HG03521 (cell line): Measurements from ENCODE around the gene ABHD12.
"Not testable (repeated sequence)": the region's sequence is repeated elsewhere in the genome, so short reads cannot be mapped to it uniquely, and the experiment has no call there.

ENCODE experiments used
- ATAC-seq: cut with Tn5 transposase; IDR thresholded peaks from one replicate; pipeline ENCODE4 v1.9.1; 2021; ENCODE audit warnings: mild to moderate bottlenecking, moderate library complexity; ENCODE audit not compliant: unreplicated experiment

Gene ABHD12

GRCh38 chr20:25323496-25324246 is 67.0 kb downstream of the ABHD12 start:
- ATAC-seq = no peak

- ATAC-seq = no peak
These were observed 68.6 kb downstream of the ABHD12 start for GRCh38 chr20:25321991-25322390.

- ATAC-seq = no peak
These were observed 69.3 kb downstream of the ABHD12 start for GRCh38 chr20:25321262-25321831.

GRCh38 chr20:25320035-25320800 is 70.4 kb downstream of the ABHD12 start:
- ATAC-seq = no peak

- ATAC-seq = peak; percentile 16
These were observed 71.2 kb downstream of the ABHD12 start for GRCh38 chr20:25319241-25320034.

- ATAC-seq = peak; percentile 88
These were observed 72.0 kb downstream of the ABHD12 start for GRCh38 chr20:25318471-25319240.

- no peak for ATAC-seq
These were observed 73.1 kb downstream of the ABHD12 start for GRCh38 chr20:25317351-25318075.

GRCh38 chr20:25316506-25317190 is 74.0 kb downstream of the ABHD12 start:
- ATAC-seq = no peak

GRCh38 chr20:25315418-25316210 is 75.0 kb downstream of the ABHD12 start:
- no peak for ATAC-seq

- no peak for ATAC-seq
These were observed 75.9 kb downstream of the ABHD12 start for GRCh38 chr20:25314497-25315417.

GRCh38 chr20:25313593-25313992 is 77.0 kb downstream of the ABHD12 start:
- ATAC-seq = no peak

GRCh38 chr20:25312716-25313115 is 77.9 kb downstream of the ABHD12 start:
- not testable (repeated sequence) for ATAC-seq

- no peak for ATAC-seq
These were observed 79.5 kb downstream of the ABHD12 start for GRCh38 chr20:25310921-25311728.

- ATAC-seq = peak; percentile 89
These were observed 80.2 kb downstream of the ABHD12 start for GRCh38 chr20:25310268-25310920.

GRCh38 chr20:25309395-25310267 is 81.0 kb downstream of the ABHD12 start:
- ATAC-seq = no peak
